Neuron (in vitro differentiated cells): Measurements from ENCODE around the gene MFF.
"Not testable (repeated sequence)": the region's sequence is repeated elsewhere in the genome, so short reads cannot be mapped to it uniquely, and the experiment has no call there.

Experiments
- H2AFZ ChIP-seq: one replicate; pipeline ENCODE4 v1.6.1; 2013; ENCODE audit warnings: low read depth, mild to moderate bottlenecking, inconsistent platforms, low read length, moderate library complexity
- H3K27me3 ChIP-seq: one replicate; pipeline ENCODE4 v1.6.1; 2013; ENCODE audit warnings: low read length; ENCODE audit not compliant: insufficient read depth
- H3K36me3 ChIP-seq: one replicate; pipeline ENCODE4 v1.6.1; 2013; ENCODE audit warnings: low read length; ENCODE audit not compliant: insufficient read depth
- H3K4me1 ChIP-seq: one replicate; pipeline ENCODE4 v1.6.1; 2013; ENCODE audit warnings: low read length; ENCODE audit not compliant: insufficient read depth
- H3K4me3 ChIP-seq: 2 replicates; pipeline ENCODE4 v1.5.1; 2013; ENCODE audit warnings: mild to moderate bottlenecking, low read length, moderate library complexity
- H3K9me3 ChIP-seq: one replicate; pipeline ENCODE4 v1.6.1; 2013; ENCODE audit warnings: low read length

MFF gene

GRCh38 chr2:227370092-227370491 lies 45.0 kb downstream of the MFF start:
- Histone ChIP-seq H3K36me3 (no peaks in the 10 kb centered on the region), H2AFZ (no peak overlapping the region), H3K27me3 (no peaks in the 10 kb centered on the region), H3K4me1 (peaks cover 2% of the 10 kb centered on the region), H3K4me3 (no peak overlapping the region), H3K9me3 (no peaks in the 10 kb centered on the region)

- H2AFZ ChIP-seq = no peak overlapping the region
- no peaks in the 10 kb centered on the region for H3K9me3 ChIP-seq
- no peaks in the 10 kb centered on the region for H3K36me3 ChIP-seq
- no peak overlapping the region for H3K4me3 ChIP-seq
- no peaks in the 10 kb centered on the region for H3K27me3 ChIP-seq
- peaks cover 2% of the 10 kb centered on the region for H3K4me1 ChIP-seq
Measured at GRCh38 chr2:227370791-227371312, 45.8 kb downstream of the MFF start.

DNA sequence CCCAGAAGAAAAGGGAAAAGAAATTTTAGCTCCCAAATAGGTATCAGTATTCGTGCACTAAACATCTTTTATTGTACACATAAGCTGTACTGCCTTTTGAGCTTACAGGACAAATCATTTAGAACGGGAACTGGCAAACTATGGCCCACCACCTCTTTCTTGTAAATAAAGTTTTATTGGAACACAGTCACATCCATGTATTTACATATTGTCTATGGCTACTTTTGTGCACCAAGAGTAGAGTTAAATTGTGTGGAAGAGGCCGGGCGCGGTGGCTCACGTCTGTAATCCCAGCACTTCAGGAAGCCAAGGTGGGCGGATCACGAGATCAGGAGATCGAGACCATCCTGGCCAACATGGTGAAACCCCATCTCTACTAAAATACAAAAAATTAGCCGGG lies 48.3 kb downstream of the MFF start:
- Histone ChIP-seq H3K27me3 (no peaks in the 10 kb centered on the region), H3K4me1 (peaks cover 2% of the 10 kb centered on the region), H3K9me3 (no peaks in the 10 kb centered on the region), H3K36me3 (no peaks in the 10 kb centered on the region), H3K4me3 (no peak overlapping the region), H2AFZ (no peak overlapping the region)

DNA sequence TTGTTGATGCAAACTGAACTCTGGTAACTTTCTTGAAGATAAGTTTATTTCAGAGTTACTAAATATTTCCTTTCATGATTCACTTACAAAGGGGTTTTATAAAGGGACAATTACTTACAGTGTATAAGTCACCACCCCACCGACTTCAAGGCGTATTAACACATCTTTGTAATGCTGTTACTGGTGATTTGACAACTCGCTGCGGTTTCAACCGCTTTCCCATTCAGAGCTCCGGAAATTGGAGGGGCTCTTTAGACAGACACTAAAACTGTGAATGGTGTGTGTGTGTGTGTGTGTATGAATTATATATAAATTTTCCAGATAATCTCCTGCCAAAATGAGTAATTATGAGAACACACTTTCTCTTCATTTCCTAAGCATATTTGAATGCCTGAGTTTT lies 49.1 kb downstream of the MFF start:
- Histone ChIP-seq H3K36me3 (no peaks in the 10 kb centered on the region), H3K4me1 (peaks cover 2% of the 10 kb centered on the region), H2AFZ (no peak overlapping the region), H3K9me3 (no peaks in the 10 kb centered on the region), H3K4me3 (no peak overlapping the region), H3K27me3 (no peaks in the 10 kb centered on the region)

- Histone ChIP-seq H3K27me3 (no peaks in the 10 kb centered on the region), H3K4me3 (no peak overlapping the region), H3K4me1 (peaks cover 2% of the 10 kb centered on the region), H3K36me3 (no peaks in the 10 kb centered on the region), H3K9me3 (no peaks in the 10 kb centered on the region), H2AFZ (no peak overlapping the region)
Measured at GRCh38 chr2:227376656-227377396, 51.8 kb downstream of the MFF start.

DNA sequence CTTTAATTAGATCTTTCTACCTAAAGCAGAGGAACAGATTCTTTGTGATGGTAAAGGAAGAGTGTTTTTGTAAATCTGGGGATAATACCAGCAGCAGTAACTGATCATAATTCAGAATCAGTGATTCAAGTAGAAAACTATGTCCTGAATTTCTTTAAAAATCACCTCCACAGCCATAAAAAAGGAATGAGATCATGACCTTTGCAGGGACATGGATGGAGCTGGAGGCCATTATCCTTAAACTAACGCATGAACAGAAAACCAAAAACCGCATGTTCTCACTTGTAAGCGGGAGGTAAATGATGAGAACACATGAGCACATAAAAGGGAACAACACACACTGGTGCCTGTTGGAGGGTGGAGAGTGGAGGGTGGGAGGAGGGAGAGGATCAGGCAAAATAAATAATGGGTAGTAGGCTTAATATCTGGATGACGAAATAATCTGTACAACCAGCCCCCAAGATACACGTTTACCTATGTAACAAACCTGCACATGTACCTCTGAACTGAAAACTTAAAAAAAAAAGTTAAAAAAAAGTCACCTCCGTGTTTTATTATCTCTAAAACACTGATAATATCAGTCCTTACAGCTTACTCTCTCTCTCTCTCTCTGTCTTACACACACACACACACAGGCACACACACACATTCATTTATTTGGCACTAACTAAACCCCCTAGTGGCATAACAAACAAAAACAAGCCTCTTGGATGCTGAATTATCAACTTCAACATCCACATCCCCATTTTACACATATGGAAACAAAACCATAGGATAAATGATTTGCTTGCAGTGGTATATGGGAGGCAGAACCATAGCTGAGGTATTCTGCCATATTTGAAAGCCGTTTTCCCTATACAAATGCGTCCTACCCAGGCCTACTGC lies 52.7 kb downstream of the MFF start:
- Histone ChIP-seq H3K4me3 (no peak overlapping the region), H3K4me1 (peaks cover 2% of the 10 kb centered on the region), H2AFZ (no peak overlapping the region), H3K9me3 (no peaks in the 10 kb centered on the region), H3K36me3 (no peaks in the 10 kb centered on the region), H3K27me3 (no peaks in the 10 kb centered on the region)

- Histone ChIP-seq H3K36me3 (no peaks in the 10 kb centered on the region), H3K9me3 (no peaks in the 10 kb centered on the region), H3K4me3 (no peak overlapping the region), H3K4me1 (peaks cover 2% of the 10 kb centered on the region), H3K27me3 (no peaks in the 10 kb centered on the region), H2AFZ (no peak overlapping the region)
Measured at GRCh38 chr2:227378371-227378782, 53.3 kb downstream of the MFF start.

- Histone ChIP-seq H3K4me3 (no peak within 1 kb of the TSS), H3K27me3 (no peaks in the 10 kb centered on the region), H3K36me3 (no peaks in the 10 kb centered on the region), H3K4me1 (peaks cover 1% of the 10 kb centered on the region), H3K9me3 (no peaks in the 10 kb centered on the region), H2AFZ (no peak within 1 kb of the TSS)
Measured at GRCh38 chr2:227379095-227379494, 54.0 kb downstream of the MFF start, which contains the start of gene TM4SF20. Gene TM4SF20 (minus strand): TSS chr2:227379306. CDS start chr2:227379268, 38 bp downstream.

DNA sequence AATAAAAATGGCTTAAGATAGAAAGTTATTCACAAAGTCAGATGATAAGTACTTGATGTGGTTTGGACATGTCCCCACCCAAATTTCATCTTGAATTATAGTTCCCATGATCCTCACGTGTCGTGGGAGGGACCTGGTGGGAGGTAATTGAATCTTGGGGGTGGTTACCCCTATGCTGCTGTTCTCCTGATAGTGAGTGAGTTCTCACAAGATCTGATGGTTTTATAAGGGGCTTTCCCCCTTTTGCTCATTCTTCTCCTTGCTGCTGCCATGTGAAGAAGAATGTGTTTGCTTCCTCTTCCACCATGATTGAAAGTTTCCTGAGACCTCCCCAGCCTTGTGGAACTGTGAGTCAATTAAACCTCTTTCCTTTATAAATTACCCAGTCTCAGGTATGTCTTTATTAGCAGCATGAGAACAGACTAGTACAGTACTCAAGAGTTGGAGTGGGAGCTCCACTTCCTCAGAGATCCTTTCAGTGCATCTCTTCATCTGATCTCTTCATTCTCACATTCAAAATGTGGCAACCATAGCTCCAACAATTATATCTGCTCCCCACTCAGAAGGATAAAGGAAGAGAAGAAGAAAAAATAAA lies 57.3 kb downstream of the MFF start:
- H3K9me3 ChIP-seq, H3K36me3 ChIP-seq, H3K4me3 ChIP-seq: not testable (repeated sequence)

GRCh38 chr2:227383686-227384085 lies 58.6 kb downstream of the MFF start:
- H3K4me1 ChIP-seq = no peaks in the 10 kb centered on the region
- no peaks in the 10 kb centered on the region for H3K36me3 ChIP-seq
- H3K9me3 ChIP-seq = no peaks in the 10 kb centered on the region
- H3K4me3 ChIP-seq = no peak overlapping the region
- H2AFZ ChIP-seq = no peak overlapping the region
- H3K27me3 ChIP-seq = no peaks in the 10 kb centered on the region

More for the DNA sequence above, 57.3 kb downstream of the MFF start:
- not testable (repeated sequence) for H2AFZ ChIP-seq, H3K27me3 ChIP-seq, H3K4me1 ChIP-seq

DNA sequence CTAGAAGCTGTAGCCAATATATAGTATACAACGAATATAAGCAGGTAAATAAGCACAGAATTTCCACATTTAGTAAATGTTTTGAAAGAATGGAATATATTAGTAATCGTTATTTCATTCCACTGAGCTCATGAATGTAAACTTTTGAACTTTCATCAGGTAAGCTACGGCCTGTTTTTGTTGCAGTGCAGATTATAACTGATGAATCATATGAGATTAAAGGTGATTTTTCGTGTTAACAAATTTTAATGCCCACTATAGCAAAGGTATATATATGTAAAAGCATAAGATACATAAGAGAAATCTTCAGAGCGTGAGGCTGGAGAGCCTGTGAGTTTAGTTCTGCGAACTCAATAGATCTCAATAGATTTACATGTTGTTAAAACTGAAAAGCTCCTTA lies 61.6 kb downstream of the MFF start:
- Histone ChIP-seq H2AFZ (no peak overlapping the region), H3K36me3 (no peaks in the 10 kb centered on the region), H3K27me3 (no peaks in the 10 kb centered on the region), H3K4me3 (no peak overlapping the region), H3K4me1 (no peaks in the 10 kb centered on the region), H3K9me3 (no peaks in the 10 kb centered on the region)

- not testable (repeated sequence) for H2AFZ ChIP-seq, H3K4me1 ChIP-seq, H3K4me3 ChIP-seq, H3K27me3 ChIP-seq, H3K36me3 ChIP-seq, H3K9me3 ChIP-seq
Measured at GRCh38 chr2:227387583-227387982, 62.5 kb downstream of the MFF start, which contains the start of gene SCYGR1. Gene SCYGR1 (minus strand): TSS chr2:227387949. CDS start chr2:227387949, 0 bp downstream.

DNA sequence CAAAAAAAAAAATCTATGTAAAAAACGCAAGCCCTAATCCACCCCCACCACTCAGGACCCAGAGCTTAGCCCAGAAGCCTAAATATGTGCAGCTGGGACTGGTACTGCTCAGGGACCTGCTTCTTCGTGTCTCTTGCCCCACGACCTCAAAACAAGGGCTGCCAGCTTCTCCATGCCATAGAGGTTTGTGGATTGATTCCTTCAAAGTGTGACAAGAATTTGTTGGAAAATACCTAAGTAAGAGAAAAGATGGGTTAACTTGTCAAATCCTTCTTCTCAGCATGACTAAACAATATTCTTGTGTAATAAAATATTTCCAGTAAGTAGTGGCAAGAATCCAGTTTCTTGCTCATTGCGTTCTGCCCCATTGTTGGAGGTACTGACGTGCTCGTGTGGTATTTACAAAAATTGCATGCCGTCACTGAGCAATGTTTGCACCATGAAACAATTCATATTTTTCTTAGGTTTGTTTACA lies 63.5 kb downstream of the MFF start:
- Histone ChIP-seq H2AFZ (no peak overlapping the region), H3K4me3 (no peak overlapping the region), H3K27me3 (no peaks in the 10 kb centered on the region), H3K36me3 (no peaks in the 10 kb centered on the region), H3K9me3 (no peaks in the 10 kb centered on the region), H3K4me1 (peaks cover 4% of the 10 kb centered on the region)
